Measurements from ENCODE around the gene KLHDC8B. TPM values are rescaled to one million over a fixed set of nuclear protein-coding genes. Genes with fewer than 3 reads are reported as not detected.

The KLHDC8B gene
- polyA plus RNA-seq, 3 donors = 7.5 to 16.7 (median 12.9) TPM

GRCh38 chr3:49180116-49180515 is 8.7 kb downstream of the KLHDC8B start:
- Histone ChIP-seq H3K27ac (ENCODE audit: low read depth in 1 of 2, low read length in 2 of 2) (no peak overlapping the region), H3K4me2 (replicated peaks; ENCODE audit: extremely low read depth, low read length, poor library complexity, severe bottlenecking) (no peak overlapping the region), H2AFZ (ENCODE audit: insufficient read depth, low read depth, low read length, poor library complexity, severe bottlenecking) (no peak overlapping the region), H3K9me3 (replicated peaks in 1 of 2; ENCODE audit: control insufficient read depth in 1 of 2, insufficient read depth in 1 of 2, low read length in 2 of 2) (no peaks in the 10 kb centered on the region), H3K4me1 (ENCODE audit: control insufficient read depth in 1 of 2, insufficient read depth in 2 of 2, low read length in 2 of 2) (no peaks in the 10 kb centered on the region), H3K27me3 (ENCODE audit: control insufficient read depth in 2 of 2, insufficient read depth in 2 of 2, low read length in 2 of 2) (no peaks in the 10 kb centered on the region), H3K4me3 (replicated peaks in 1 of 3; ENCODE audit: low read depth in 2 of 3, low read length in 3 of 3) (no peak overlapping the region), H3K79me2 (ENCODE audit: insufficient read depth, low read length) (no peaks in the 10 kb centered on the region), H3K9ac (ENCODE audit: insufficient read depth, low read length, poor library complexity, severe bottlenecking) (no peak overlapping the region), H4K20me1 (ENCODE audit: insufficient read depth, low read length) (no peaks in the 10 kb centered on the region), H3K36me3 (replicated peaks in 1 of 2; ENCODE audit: control insufficient read depth in 1 of 2, insufficient read depth in 2 of 2, low read length in 2 of 2) (peaks cover 0 to 2% of the 10 kb centered on the region in 2 donors)
- DNase-seq = no peak
- H3K4me1 Mint-ChIP-seq = peaks cover 4% of the 10 kb centered on the region
- peaks cover 0 to 5% (median 2%) of the 10 kb centered on the region in 7 donors for H3K9me3 Mint-ChIP-seq
- H3K27ac Mint-ChIP-seq = no peak overlapping the region
- intact Hi-C loops (cut with micrococcal nuclease) = no loop called here
- peaks cover 5 to 14% (median 7%) of the 10 kb centered on the region in 3 donors for H3K27me3 Mint-ChIP-seq (ENCODE audit: low read depth in 3 of 3)
- TF ChIP-seq CTCF (IDR thresholded peaks at IDR 0.05) = no peak
- H3K36me3 Mint-ChIP-seq = peaks cover 0 to 7% of the 10 kb centered on the region in 2 donors
- H3K4me3 Mint-ChIP-seq = no peak overlapping the region

GRCh38 chr3:49181351-49181750 is 10.0 kb downstream of the KLHDC8B start:
- Histone ChIP-seq H4K20me1 (ENCODE audit: insufficient read depth, low read length) (no peaks in the 10 kb centered on the region), H3K79me2 (ENCODE audit: insufficient read depth, low read length) (no peaks in the 10 kb centered on the region), H3K27ac (ENCODE audit: low read depth in 1 of 2, low read length in 2 of 2) (no peak overlapping the region), H3K9ac (ENCODE audit: insufficient read depth, low read length, poor library complexity, severe bottlenecking) (no peak overlapping the region), H3K4me3 (replicated peaks in 1 of 3; ENCODE audit: low read depth in 2 of 3, low read length in 3 of 3) (no peak overlapping the region), H3K27me3 (ENCODE audit: control insufficient read depth in 2 of 2, insufficient read depth in 2 of 2, low read length in 2 of 2) (no peaks in the 10 kb centered on the region), H3K4me1 (ENCODE audit: control insufficient read depth in 1 of 2, insufficient read depth in 2 of 2, low read length in 2 of 2) (no peaks in the 10 kb centered on the region), H3K36me3 (replicated peaks in 1 of 2; ENCODE audit: control insufficient read depth in 1 of 2, insufficient read depth in 2 of 2, low read length in 2 of 2) (no peaks in the 10 kb centered on the region), H2AFZ (ENCODE audit: insufficient read depth, low read depth, low read length, poor library complexity, severe bottlenecking) (no peak overlapping the region), H3K9me3 (replicated peaks in 1 of 2; ENCODE audit: control insufficient read depth in 1 of 2, insufficient read depth in 1 of 2, low read length in 2 of 2) (no peaks in the 10 kb centered on the region), H3K4me2 (replicated peaks; ENCODE audit: extremely low read depth, low read length, poor library complexity, severe bottlenecking) (no peak overlapping the region)
- no peak overlapping the region for H3K27ac Mint-ChIP-seq
- peaks cover 5 to 14% (median 7%) of the 10 kb centered on the region in 3 donors for H3K27me3 Mint-ChIP-seq (ENCODE audit: low read depth in 3 of 3)
- WGBS (ENCODE audit: insufficient coverage) = no CpG with 5 or more reads among the region's 6 CpGs
- no peak for DNase-seq
- TF ChIP-seq CTCF (IDR thresholded peaks at IDR 0.05) = no peak
- H3K4me1 Mint-ChIP-seq = peaks cover 4% of the 10 kb centered on the region
- peaks cover 0 to 2% of the 10 kb centered on the region in 2 donors for H3K36me3 Mint-ChIP-seq
- intact Hi-C loops (cut with micrococcal nuclease) = no loop called here
- peaks cover 0 to 5% (median 2%) of the 10 kb centered on the region in 7 donors for H3K9me3 Mint-ChIP-seq
- H3K4me3 Mint-ChIP-seq = peak overlapping the region in 1 of 2 donors; percentile 8

Data from CD14-positive monocyte (primary cell).